ENCODE measurements around the gene CCDC185. TPM values are rescaled to one million over a fixed set of nuclear protein-coding genes. Genes with fewer than 3 reads are reported as not detected.

The CCDC185 gene
- total RNA-seq = not detected in 2 replicates

DNA sequence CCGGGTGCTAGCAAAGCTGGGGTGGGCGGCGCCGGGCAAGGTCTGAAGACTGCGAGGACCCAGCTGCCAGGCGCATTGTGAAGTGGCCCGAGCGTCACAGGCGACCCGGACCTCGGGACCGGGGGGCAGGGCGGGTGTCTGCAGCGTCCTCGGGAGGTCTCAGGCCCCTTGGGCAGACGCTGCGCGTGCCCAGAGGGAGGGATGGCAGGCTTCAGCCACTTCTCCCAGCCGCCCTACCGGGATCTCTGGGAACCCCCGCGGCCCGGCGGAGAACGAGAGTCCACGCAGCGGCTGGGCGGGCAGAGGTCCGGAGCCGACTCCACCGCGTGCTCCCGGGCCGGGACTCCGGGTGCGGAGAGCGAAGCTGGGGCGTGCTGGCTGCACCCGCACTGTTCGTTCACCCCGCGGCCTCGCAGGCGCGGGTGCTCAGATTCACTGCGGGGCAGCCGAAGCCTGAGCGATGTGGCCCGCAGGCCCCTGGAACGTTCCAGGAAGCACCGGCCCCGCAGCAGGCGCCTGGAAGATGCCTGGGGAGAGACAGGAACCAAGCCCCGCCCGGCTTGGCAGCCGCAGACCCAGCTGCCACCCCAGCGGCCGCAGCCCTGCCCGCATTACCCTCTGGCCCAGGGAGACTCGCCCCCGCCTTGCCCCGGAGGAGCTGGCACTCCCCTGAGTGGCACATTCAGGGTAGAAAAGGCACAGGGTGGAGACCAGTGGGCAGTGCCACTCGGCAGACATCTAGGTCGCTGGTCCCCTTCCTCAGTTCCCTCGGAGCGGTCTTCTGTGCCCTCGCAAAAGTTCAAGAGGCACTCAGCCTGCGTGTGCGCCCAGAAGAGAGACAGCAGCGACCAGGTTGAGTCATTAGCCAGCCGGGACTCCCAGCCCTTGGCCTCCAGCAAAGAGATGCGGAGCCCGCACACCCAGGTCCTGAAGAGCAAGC, at the start of gene CCDC185:
Gene CCDC185, plus strand, starts transcription at position 141 of the 940 bp plus-strand sequence. Its CDS starts 61 bp downstream, at position 202.

DNA sequence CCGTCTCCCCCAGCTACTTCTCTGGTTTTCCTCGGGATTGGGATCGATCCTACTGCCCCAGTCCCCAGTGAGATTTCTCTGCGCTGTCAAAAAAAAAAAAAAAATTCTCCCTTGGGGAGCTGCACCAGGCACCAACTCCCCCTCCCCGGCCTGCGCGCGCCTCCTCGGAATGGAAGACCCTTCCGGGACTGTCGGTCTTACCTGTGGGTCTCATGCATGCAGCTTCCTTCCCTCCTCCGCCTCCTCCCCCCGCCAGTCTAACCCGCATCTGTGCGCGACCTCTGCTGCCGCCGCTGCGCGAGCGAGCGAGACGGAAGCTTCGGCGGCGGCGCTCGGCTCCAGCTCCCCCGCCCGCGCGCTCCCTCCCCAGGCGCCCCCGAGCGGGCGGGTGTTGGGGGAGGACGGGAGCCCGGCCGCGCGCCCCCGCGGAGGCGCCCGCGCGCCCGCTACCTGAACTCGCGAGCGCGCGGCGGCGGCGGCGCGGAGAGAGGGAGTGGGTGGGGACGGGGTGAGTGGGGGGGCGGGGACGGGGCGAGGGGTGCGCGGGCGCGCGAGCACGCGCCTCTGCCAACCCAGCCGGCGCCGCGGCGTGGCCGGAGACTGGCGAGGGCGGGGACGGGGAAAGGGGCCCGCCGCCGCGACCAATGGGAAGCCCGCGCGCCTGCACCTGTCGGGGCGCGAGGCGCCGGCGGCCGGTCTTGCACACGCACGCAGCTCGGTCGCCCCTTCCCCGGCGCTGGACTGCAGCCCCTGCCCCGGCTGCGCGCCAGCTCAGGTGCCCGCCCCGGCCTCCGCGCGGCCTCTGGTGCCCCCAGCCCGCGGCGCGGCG, 29.1 kb upstream of the CCDC185 start, which contains the start of gene SUSD4:
Gene SUSD4, minus strand, starts transcription at position 321 of the 829 bp plus-strand sequence. CDS start 751 bp downstream, outside the sequence.

Other genes with a start within 250 kb of the CCDC185 start
- gene SUSD4, start 29.2 kb upstream of the CCDC185 start, total RNA-seq = not detected in 2 replicates